ENCODE measurements around the gene HELZ2.

The HELZ2 gene

DNA sequence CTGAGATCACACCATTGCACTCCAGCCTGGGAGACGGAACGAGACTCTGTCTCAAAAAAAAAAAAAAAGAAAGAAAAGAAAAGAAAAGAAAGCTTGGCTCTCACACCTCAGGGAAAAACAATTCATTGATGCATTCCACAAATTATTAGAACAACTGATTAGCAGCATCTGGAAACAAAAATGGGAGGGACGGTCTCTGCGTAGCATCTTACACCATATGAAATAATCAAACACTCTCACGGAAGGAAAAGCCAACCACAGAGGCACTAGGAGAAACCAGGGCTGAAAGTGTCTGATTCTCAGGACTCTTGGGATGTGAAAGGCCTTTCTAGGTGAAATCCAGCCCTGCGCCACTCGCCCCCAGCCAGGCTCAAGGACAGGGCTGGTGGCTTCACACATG lies 2.3 kb upstream of the HELZ2 start:
- Histone ChIP-seq H3K27ac (ENCODE audit: extremely low read depth, low read depth, low read length) (no peak overlapping the region), H3K4me1 (ENCODE audit: control insufficient read depth, insufficient read depth, low read length) (0 out of 2 replicates have a peak, but pooled peaks cover 3% of the 10 kb centered on the region), H3K4me3 (ENCODE audit: low read depth, low read length) (no peak overlapping the region), H3K9me3 (ENCODE audit: control insufficient read depth, insufficient read depth, low read depth, low read length) (no peaks in the 10 kb centered on the region), H3K36me3 (ENCODE audit: control insufficient read depth in 2 of 2, insufficient read depth in 1 of 2, low read length in 2 of 2) (peaks cover 0 to 3% of the 10 kb centered on the region in 2 experiments; a peak in 1 of 3 replicates)
- CTCF ChIA-PET, result no interaction called here
- POLR2A ChIA-PET, result interaction anchor here (0.6 kb wide), 1 partner anchor 27 kb away, joined by 4 read pairs; no protein-coding TSS in a partner anchor
- TF ChIP-seq PRDM1 (tag by site-specific recombination; IDR thresholded peaks at IDR 0.05) (peak; percentile 93), ZNF24 (tag by site-specific recombination; IDR thresholded peaks at IDR 0.05) (no peak)
- TF ChIP-seq, protein P1, sequence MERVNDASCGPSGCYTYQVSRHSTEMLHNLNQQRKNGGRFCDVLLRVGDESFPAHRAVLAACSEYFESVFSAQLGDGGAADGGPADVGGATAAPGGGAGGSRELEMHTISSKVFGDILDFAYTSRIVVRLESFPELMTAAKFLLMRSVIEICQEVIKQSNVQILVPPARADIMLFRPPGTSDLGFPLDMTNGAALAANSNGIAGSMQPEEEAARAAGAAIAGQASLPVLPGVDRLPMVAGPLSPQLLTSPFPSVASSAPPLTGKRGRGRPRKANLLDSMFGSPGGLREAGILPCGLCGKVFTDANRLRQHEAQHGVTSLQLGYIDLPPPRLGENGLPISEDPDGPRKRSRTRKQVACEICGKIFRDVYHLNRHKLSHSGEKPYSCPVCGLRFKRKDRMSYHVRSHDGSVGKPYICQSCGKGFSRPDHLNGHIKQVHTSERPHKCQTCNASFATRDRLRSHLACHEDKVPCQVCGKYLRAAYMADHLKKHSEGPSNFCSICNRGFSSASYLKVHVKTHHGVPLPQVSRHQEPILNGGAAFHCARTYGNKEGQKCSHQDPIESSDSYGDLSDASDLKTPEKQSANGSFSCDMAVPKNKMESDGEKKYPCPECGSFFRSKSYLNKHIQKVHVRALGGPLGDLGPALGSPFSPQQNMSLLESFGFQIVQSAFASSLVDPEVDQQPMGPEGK (tag by site-specific recombination; IDR thresholded peaks at IDR 0.05), result no peak
- TF ChIP-seq, protein P2, sequence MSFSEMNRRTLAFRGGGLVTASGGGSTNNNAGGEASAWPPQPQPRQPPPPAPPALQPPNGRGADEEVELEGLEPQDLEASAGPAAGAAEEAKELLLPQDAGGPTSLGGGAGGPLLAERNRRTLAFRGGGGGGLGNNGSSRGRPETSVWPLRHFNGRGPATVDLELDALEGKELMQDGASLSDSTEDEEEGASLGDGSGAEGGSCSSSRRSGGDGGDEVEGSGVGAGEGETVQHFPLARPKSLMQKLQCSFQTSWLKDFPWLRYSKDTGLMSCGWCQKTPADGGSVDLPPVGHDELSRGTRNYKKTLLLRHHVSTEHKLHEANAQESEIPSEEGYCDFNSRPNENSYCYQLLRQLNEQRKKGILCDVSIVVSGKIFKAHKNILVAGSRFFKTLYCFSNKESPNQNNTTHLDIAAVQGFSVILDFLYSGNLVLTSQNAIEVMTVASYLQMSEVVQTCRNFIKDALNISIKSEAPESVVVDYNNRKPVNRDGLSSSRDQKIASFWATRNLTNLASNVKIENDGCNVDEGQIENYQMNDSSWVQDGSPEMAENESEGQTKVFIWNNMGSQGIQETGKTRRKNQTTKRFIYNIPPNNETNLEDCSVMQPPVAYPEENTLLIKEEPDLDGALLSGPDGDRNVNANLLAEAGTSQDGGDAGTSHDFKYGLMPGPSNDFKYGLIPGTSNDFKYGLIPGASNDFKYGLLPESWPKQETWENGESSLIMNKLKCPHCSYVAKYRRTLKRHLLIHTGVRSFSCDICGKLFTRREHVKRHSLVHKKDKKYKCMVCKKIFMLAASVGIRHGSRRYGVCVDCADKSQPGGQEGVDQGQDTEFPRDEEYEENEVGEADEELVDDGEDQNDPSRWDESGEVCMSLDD (tag by site-specific recombination; IDR thresholded peaks at IDR 0.05), result no peak

DNA sequence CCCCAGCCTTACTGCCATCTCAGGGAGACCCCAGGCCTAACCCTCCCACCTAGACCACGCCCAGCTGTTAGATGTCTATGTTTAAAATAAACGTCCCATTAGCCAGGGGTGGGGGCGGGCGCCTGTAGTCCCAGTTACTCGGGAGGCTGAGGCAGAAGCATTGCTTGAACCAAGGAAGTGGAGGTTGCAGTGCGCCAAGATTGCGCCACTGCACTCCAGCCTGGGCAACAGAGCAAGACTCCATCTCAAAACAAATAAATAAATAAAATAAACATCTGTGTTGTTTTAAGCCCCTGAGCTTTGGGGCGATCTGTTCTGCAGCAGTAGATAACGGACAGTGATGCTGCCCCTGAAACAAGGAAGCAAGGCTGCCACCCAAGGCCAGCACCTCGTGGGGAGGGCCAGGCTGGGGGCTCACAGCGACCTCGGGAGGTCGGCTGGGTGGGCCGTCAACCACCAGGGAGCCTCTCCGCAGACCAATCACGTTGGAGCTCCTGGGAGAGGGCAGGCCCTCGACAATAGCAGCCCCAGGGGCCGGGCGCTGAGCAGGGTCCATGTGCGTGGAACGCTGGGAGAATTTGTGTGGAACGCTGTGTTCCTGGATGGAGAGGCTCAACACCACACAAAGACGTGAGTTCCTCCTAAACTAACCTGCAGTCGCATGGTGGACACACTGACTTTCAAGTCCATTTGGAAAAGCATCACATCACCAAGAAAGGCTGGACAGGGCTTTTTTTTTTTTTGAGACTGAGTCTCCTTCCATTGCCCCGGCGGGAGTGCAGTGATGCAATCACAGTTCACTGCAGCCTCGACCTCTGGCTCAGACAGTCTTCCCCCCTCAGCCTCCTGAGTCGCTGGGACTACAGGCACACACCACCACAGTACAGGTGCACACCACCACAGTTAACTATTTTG lies 1.0 kb upstream of the HELZ2 start:
- Histone ChIP-seq H3K27ac (ENCODE audit: extremely low read depth, low read depth, low read length) (no peak overlapping the region), H3K9me3 (ENCODE audit: control insufficient read depth, insufficient read depth, low read depth, low read length) (no peaks in the 10 kb centered on the region), H3K4me3 (ENCODE audit: low read depth, low read length) (no peak overlapping the region), H3K36me3 (ENCODE audit: control insufficient read depth in 2 of 2, insufficient read depth in 1 of 2, low read length in 2 of 2) (peaks cover 0 to 3% of the 10 kb centered on the region in 2 experiments; a peak in 1 of 3 replicates), H3K4me1 (ENCODE audit: control insufficient read depth, insufficient read depth, low read length) (0 out of 2 replicates have a peak, but pooled peaks cover 3% of the 10 kb centered on the region)
- peak; percentile 97 for TF ChIP-seq ZNF121 (tag by site-specific recombination; IDR thresholded peaks at IDR 0.05)
- 0 out of 2 replicates have a peak, but pooled peaks have one; percentile 12 for TF ChIP-seq ZFP69B (tag by site-specific recombination; IDR thresholded peaks at IDR 0.05)
- no peak for TF ChIP-seq ZNF677 (tag by site-specific recombination; IDR thresholded peaks at IDR 0.05)
- TF ChIP-seq, protein P3, sequence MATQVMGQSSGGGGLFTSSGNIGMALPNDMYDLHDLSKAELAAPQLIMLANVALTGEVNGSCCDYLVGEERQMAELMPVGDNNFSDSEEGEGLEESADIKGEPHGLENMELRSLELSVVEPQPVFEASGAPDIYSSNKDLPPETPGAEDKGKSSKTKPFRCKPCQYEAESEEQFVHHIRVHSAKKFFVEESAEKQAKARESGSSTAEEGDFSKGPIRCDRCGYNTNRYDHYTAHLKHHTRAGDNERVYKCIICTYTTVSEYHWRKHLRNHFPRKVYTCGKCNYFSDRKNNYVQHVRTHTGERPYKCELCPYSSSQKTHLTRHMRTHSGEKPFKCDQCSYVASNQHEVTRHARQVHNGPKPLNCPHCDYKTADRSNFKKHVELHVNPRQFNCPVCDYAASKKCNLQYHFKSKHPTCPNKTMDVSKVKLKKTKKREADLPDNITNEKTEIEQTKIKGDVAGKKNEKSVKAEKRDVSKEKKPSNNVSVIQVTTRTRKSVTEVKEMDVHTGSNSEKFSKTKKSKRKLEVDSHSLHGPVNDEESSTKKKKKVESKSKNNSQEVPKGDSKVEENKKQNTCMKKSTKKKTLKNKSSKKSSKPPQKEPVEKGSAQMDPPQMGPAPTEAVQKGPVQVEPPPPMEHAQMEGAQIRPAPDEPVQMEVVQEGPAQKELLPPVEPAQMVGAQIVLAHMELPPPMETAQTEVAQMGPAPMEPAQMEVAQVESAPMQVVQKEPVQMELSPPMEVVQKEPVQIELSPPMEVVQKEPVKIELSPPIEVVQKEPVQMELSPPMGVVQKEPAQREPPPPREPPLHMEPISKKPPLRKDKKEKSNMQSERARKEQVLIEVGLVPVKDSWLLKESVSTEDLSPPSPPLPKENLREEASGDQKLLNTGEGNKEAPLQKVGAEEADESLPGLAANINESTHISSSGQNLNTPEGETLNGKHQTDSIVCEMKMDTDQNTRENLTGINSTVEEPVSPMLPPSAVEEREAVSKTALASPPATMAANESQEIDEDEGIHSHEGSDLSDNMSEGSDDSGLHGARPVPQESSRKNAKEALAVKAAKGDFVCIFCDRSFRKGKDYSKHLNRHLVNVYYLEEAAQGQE (tag by site-specific recombination; IDR thresholded peaks at IDR 0.05), result peak; percentile 87
- CTCF ChIA-PET, result interaction anchor here (0.5 to 0.7 kb wide), 2 partner anchors 22 to 545 kb away, joined by 3 to 4 read pairs; no protein-coding TSS in a partner anchor
- POLR2A ChIA-PET, result interaction anchor here (0.7 to 1.9 kb wide), 6 partner anchors 14 to 290 kb away, joined by 3 to 7 read pairs (median 4); partner anchors contain the start of genes GMEB2, RTEL1, STMN3 and TPD52L2

DNA sequence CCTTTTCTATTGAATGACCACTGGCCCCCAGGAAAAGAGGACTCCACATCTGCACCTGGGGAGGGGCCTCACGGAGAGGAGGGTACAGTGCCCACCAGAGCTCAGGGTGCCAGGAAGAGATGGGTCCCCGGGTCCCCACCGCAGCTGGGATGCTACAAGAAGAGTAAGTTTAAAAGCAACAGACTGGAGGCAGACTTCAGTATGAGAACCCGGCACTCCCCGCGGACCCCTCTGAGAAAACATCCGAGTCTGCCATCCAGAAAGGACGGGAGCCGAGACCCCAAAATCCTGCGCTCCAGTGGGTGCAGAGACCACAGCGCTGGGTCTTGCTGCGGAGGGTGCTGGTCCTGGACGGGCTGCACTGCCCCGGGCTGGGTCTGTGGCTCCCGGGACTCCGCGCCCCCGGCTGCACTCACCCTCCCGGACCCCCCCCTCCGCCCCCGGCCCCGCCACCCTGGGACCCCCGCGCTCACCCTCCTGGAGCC lies 350 bp downstream of the HELZ2 start:
- Histone ChIP-seq H3K9me3 (ENCODE audit: control insufficient read depth, insufficient read depth, low read depth, low read length) (no peaks in the 10 kb centered on the region), H3K36me3 (ENCODE audit: control insufficient read depth in 2 of 2, insufficient read depth in 1 of 2, low read length in 2 of 2) (peaks cover 0 to 3% of the 10 kb centered on the region in 2 experiments; a peak in 1 of 3 replicates), H3K27ac (ENCODE audit: extremely low read depth, low read depth, low read length) (peak overlapping the region; percentile 37; the same call in 1 of the 2 replicates), H3K4me1 (ENCODE audit: control insufficient read depth, insufficient read depth, low read length) (0 out of 2 replicates have a peak, but pooled peaks cover 3% of the 10 kb centered on the region), H3K4me3 (ENCODE audit: low read depth, low read length) (peak overlapping the region; percentile 70)
- POLR2A ChIA-PET, result interaction anchor here (0.6 to 2.0 kb wide), 16 partner anchors 9 to 481 kb away, joined by 3 to 12 read pairs (median 4); partner anchors contain the start of genes GMEB2, PPDPF, PTK6 and RTEL1
- CTCF ChIA-PET, result interaction anchor here (0.8 to 0.9 kb wide), 3 partner anchors 25 to 202 kb away, joined by 3 to 4 read pairs (median 4); no protein-coding TSS in a partner anchor
- TF ChIP-seq ZNF624 (tag by site-specific recombination; IDR thresholded peaks at IDR 0.05), result no peak
- no peak for TF ChIP-seq ZNF112 (tag by site-specific recombination; IDR thresholded peaks at IDR 0.05)

Data from HEK293 (cell line).